ENCODE measurements around the gene PRICKLE2.

The PRICKLE2 gene

DNA sequence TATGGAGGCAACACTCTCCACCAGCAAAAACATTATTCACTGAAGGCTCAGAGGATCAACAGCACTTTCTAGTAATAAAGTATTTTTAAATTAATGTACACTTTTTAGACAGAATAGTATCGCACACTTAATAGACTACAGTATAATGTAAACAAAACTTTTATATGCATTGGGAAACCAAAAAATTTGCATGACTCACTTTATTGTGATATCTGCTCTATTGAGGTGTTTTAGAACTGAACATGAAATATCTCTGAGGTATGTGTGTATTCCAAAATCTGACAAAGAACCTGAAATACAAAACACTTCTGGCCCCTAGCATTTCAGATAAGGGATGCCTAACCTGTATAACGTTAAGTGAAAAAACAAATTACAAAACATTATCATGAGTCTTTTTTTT is 99.7 kb downstream of the PRICKLE2 start:
- DNase-seq: no peak

DNA sequence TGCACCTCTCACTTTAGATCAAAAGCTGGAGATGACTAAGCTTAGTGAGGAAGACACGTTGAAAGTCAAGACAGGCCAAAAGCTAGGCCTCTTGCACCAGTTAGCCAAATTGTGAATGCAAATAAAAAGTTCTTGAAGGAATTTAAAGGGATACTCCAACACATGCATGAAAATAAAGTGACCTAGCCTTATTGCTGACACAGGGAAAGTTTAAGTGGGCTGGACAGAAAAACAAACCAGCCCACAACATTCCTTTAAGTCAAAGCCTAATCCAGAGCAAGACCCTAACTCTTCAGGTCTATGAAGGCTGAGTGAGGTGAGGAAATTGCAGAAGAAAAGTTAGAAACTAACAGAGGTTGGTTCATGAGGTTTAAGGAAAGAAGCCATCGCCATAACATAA is 101.3 kb downstream of the PRICKLE2 start:
- no peak for DNase-seq

DNA sequence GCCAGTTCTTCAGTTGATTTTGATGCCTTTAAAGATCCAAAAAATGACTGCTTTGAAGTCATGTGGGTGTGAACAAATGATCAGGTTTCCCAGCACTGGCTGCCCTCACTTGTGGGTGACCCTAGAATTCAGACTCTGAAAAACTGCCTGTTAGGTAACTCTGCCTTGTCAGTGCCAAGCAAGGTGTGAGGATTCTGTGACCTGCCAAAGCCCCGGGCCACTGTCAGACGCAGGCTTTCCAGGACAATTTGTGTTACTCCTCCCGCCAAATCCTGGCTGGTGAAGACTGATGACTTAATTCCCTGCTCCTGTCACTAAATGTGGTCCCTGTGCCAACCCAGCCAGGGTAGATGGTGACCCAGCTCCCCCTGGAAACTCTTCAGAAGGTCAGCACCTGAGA is 102.8 kb downstream of the PRICKLE2 start:
- no peak for DNase-seq

DNA sequence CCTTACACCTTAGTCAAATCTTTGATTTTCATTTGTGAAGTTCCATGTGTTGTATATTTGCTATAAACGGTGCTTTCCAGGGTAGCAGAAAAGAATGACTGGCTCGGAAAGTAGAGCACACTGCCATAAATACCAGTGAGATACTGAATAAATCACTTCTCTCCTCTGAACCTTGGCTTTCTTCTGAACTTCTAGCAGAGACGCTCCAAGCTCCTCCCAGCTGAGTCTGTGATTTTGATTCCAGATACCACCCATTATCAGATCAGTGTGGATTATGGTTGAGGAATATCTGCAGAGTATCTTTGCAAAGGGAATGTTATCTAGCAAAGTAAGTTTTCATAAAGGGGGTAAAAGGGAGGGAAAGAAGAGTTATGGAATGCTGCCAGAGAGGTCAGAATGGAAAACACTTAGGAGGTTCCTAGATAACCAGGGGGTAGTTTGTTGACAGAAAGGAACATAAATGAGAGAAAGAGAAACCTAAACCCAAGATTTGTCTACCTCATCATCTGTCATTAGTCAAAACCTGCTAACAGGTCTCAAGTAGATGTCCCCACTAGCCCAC is 103.4 kb downstream of the PRICKLE2 start:
- no peak for DNase-seq

DNA sequence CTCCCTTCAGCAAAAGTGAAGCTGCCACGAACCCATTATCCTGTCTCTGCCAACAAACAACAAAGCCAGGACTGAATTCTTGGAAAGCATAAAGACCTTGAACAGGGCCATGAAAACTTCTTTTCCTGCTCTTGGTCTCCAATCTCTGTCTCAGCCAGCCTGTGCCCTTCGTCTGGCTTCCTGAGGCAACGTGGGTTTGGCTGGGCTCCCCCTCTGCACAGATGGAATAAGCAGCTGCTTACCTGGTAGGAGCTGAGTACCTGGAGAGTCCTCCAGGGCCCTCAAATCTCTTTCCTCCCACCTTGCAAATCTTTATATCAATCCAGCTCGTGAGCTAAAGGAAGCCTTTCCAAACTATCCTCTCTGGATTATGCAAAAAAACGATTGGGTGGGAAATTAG is 104.4 kb downstream of the PRICKLE2 start:
- DNase-seq: no peak

DNA sequence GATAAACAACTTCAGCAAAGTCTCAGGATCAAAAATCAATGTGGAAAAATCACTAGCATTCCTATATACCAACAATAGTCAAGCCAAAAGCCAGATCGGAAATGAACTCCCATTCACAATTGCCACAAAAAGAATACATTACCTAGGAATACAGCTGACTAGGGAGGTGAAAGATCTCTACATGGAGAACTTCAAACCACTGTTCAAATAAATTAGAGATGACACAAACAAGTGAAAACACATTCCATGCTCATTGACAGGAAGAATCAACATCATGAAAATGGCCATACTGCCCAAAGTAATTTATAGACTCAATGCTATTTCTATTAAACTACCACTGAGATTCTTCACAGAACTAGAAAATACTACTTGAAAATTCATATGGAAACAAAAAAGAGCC is 107.8 kb downstream of the PRICKLE2 start:
- DNase-seq: no peak

DNA sequence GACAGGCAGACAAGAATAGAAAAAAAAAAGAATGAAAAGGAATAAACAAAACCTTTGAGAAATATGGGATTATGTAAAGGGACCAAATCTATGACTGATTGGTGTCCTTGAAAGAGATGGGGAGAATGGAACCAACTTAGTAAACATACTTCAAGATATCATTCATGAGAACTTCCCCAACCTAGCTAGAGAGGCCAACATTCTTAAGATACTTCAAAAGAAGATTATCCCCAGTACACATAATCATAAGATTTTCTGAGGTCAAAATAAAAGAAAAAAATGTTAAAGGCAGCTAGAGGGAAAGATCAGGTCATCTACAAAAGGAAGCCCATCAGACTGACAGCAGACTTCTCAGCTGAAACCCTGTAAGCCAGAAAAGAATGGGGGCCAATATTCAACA is 110.6 kb downstream of the PRICKLE2 start:
- DNase-seq: no peak

DNA sequence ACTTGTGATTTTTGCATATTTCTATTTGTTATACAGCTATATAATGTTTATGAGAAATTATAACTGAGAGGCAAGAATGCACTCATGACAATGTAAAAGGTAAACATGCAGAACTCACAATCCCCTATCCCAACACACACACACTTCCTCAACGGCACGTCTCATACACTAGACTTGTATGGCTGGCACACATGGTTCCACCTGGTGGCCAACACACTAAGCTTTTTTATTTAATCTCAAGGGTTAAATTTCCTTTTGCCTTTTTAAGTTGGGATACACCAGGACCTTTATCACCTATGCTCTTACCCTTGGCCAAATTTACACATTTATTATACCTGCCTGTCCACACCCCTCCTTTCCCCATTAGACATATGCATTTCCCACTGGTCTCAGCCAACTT is 113.4 kb downstream of the PRICKLE2 start:
- no peak for DNase-seq

DNA sequence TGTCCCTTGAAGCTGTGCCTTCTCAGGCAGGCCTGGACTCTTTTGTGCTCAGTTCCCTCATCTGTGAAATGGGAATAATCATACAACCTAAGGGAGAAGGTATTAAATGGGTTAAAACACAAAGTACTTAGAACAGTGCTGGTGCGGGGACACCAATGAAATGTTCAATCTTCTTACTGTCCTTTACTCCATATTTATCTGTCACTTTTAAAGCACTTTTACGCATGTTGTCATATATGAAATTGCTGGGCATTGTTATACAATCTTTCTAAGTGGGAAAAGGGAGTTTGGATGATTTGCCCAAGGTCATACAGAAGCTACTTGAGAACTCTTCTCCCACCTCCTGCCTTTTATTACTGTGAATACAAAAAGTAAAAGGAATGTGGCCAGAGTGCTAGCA is 114.2 kb downstream of the PRICKLE2 start:
- DNase-seq: no peak

DNA sequence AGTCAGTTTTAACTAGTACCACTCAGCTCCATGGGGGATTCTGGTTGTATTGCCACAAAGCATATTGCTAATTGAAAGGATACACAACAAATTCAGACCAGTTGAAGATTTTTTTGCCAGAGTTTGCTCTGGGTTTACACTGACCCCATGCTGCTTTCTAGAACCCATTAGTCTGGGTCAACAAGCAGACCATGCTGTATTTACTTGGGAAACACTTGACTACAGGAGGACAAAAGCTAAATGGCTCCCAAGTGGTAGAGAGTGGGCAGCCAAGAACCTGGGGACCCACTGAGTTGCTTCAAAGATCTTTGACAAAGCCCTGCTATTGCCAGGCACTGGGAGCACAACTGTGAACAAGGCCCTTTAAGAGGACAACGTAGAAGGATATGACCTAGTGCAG is 115.2 kb downstream of the PRICKLE2 start:
- no peak for DNase-seq

DNA sequence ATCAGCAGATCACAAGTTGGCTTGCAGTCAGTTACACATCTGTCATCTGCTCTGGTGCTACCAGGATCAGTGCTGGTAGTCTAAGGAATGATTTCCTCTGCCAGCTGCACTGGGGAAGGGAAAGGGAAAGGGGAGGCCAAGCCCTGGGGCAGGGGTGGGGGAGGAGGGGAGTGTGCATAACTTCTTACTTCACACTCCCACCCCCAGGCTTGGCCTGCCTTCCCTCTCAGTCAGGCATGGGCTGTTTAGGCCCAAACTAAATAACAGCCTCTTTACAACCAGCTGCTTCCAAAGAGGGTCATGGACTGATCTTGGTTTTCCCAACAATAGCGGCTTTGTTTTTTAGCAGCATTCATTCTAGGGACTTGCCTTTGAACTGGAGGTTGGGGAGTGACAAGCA is 115.8 kb downstream of the PRICKLE2 start:
- DNase-seq: no peak

DNA sequence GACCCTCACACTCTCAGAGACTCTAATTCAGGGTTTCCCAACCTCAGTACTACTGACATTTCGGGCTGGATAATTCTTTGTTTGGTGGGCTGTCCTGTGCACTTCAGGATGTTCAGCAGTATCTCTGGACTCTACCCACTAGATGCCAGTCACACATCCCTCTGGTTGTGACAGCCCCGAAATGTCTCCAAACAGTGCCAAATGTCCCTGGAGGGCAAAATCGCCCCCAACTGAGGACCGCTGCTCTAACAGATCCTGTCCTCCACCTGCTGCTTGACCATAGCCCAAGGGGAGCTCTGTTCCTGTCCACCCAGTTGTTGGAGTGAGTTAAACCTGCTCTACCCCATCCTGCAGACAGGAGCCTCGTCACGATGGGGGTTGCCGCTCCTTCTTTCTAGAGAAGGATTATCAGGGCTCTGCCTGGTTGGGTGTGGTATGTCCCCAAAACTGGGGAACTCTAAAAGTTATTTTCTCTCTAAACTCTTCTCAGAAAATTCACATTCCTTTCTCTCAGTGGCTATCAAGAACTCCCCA is 116.4 kb downstream of the PRICKLE2 start:
- DNase-seq: no peak

DNA sequence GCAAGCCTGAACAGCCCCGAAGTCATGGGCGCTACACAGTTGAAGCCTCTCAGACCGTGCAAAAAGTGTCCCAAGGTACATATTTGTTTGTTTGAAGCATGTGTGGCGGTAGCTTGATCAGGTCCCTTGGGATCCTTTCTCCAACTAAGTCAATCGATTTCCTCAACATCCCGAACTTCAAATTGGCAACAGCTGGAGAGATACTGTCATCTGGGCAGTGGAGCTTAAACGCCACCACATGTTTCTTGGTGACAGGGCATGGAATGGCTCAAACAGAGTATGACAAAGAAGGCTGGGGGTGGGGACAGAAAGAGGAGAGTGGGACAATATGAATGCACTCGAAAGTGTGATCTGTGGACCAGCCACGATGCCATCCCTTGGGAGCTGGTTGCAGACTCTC is 117.0 kb downstream of the PRICKLE2 start:
- DNase-seq: no peak

DNA sequence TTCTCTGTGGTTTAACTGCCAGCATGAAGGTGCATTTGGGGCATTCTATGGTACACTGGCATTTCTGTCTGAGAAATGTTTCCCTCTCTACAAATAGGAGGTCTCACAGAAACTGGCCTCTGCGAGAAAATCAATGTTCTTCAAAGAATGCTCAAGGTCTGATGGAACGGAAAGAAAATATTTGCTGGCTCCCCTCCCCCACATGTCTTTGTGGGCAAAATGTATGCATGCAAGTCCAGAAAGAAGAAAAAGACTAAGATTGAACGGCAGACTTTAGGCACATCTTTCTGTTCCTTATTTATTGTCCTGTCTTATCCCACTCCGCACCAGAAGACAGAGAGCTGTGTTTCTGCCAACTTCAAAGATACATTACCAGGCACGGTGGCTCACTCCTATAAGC is 118.1 kb downstream of the PRICKLE2 start:
- DNase-seq: no peak

DNA sequence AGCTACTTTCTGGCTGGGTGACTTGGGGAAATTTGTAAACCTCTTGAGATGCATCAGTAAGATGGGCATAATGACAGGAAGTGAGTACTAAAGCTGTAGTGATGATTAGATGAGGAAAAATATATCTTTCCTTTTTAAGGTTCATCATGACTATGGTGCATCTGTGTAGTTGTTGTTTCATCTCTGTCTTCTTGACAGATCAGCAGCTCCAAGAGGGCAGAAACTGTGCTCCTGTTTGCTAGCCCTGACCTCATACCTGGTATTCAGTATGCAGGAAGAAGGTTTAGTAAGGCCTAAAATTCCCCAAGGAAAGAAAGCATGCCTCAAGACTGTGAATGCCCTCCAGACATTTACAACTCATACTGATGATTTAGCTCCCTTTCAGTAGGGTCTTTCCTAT is 119.5 kb downstream of the PRICKLE2 start:
- DNase-seq: no peak

DNA sequence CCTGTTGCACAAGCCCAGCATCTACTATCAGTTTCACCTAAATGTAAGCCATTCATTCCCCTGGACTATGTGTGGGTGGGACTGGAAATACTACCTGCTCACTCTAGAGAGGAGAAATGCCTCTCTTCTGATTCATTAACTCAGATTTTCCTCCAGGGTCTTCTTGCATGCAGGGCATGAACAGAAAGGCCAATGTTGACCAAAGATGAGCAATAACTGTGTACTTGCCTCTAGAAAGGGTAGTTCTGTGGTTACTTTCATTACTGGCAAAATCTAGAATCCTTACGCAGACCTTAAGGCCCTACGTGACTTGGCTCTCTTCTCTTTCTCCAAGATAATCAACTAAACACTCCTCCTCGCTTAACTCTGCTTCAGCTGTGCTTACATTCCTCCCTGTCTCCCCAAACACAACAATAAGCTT is 120.6 kb downstream of the PRICKLE2 start:
- peak; percentile 34 for DNase-seq

DNA sequence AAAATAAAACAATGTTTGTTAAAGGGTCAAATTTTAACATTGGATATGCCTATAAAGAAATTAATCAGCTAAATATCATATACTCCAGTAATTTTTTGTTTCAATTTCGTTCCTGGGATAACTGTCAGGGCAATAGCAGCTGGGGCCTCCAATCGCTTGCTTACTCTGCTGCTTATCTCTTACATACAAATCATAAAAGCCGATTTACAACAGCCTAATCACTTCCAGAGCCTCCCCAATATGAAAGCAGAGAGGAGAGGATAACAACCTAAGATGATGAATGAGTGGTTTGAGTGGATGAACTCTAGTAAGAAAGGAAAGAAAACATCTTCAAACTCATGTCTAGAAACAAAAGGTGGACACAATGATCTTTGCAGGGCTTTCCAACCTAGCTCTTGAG is 121.3 kb downstream of the PRICKLE2 start:
- no peak for DNase-seq

DNA sequence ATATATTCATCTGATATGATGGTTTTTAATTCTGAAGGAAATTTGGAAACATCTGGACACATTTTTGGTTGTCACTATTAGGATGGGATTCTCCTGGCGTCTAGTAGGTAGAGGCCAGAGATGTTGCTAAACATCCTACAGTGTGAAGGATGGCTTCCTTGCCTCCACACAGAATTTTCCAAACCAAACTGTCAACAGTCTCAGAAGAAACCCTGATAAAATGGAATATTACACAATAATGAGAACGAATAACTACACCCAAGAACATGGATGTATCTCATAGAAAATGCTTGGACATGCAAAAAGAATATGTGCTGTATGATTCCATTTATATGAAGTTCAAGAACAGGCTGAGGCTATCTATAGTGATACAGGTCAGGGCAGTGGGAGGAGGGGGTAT is 122.1 kb downstream of the PRICKLE2 start:
- DNase-seq: no peak

DNA sequence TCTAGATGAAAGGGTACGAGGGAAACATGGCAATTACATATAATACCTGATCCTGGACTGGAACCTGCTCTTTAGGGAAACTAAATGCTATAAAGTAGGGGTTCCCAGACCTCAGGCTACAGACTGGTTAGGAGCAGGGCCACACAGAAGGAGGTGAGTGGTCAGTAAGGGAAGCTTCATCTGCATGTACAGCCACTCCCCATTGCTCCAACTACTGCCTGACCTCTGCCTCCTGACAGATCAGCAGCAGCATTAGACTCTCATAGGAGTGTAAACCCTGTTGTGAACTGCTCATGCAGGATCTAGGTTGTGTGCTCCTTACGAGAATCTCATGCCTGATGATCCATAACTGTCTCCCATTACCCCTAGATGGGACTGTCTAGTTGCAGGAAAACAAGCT is 123.1 kb downstream of the PRICKLE2 start:
- no peak for DNase-seq

DNA sequence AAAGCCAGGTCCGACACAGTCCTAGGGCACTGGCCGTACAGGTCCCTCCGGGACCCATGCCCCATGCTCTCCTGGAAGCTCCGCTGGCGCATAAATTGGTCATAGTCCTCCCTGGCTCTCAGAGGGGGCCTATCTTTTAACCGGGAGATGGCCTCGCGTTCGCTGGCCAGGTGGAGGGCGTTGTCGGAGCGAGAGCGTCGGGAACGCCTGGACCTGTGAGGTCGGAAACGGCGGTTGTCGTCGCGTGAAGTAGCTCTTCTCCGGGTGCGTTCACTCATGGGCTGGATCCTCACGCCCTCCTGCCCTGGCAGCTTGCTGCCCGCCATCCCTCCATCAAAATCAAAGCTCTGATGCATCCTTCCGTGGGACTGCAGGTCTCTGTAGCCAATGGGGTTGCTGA is 126.0 kb downstream of the PRICKLE2 start:
- DNase-seq: no peak

DNA sequence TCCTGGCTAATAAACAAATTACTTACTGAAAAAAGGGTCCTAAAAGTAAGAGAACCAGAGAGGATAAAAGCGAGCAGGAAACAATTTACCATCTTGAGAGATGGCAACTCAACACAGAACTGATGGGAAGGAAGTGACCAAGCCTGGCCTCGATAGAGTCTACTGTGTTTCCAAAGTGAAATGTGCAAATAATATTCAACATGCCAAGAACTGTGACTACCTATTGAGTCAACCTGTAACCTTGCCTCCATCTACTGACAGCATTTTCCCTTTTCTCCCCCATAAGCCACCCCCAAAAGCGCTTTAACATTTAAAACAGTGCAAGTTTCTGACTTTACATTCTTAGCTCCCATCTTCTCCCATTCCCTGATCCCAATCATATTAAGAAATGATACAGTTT is 126.6 kb downstream of the PRICKLE2 start:
- DNase-seq: no peak

DNA sequence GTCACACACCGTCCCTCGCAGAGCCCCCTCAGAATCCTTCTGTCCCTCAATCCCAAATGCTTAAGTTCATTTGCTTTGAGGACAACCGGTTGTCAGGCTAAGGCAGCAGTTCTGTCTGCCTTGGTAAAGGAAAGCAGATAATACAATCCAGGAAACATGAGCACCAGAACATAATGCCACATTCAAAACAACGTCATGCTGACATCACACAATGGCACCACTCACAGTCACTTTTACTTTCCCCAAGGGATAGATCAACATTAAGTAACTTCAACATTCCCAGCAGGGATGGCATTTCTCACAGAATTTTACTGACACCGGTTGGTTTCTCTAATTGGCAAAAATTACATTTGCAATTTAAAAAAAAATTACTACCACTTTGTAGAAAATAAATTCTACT is 127.3 kb downstream of the PRICKLE2 start:
- no peak for DNase-seq

DNA sequence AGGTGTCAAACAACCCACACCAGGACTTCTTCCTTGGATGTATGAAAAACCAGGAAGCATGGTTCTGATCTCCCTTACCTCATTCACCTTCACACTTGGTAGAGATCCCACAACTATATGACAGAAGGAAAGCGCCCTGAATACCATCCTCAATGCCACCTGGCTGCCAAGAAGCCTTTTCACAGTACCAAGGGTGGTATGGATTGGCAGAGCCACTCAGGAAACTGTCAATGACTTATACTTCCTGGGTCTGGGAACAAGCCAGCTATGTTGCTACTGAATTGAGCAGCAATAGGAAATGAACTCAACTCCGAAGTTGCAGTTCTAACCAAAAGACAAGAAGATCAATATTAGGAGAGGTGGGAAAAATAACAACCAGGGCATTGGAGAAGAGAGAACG is 129.5 kb downstream of the PRICKLE2 start:
- DNase-seq: no peak

DNA sequence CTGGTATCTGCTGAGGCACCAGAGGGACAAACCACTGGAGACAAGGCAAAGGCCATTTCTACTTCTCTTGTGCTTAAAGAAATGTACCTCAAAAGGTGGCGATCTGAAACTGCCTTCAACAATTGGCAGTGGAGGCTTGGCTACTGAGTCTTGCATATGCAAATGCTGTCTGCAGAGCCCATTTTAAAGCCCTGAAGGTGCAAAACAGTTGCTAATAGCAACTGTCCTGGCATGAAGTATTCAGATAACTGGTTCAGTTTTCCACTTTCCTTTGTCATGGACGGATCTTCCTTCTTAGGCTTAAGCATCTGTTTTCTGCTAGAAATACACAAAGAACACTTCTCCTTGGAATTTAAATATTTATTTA is 130.6 kb downstream of the PRICKLE2 start:
- DNase-seq: no peak

DNA sequence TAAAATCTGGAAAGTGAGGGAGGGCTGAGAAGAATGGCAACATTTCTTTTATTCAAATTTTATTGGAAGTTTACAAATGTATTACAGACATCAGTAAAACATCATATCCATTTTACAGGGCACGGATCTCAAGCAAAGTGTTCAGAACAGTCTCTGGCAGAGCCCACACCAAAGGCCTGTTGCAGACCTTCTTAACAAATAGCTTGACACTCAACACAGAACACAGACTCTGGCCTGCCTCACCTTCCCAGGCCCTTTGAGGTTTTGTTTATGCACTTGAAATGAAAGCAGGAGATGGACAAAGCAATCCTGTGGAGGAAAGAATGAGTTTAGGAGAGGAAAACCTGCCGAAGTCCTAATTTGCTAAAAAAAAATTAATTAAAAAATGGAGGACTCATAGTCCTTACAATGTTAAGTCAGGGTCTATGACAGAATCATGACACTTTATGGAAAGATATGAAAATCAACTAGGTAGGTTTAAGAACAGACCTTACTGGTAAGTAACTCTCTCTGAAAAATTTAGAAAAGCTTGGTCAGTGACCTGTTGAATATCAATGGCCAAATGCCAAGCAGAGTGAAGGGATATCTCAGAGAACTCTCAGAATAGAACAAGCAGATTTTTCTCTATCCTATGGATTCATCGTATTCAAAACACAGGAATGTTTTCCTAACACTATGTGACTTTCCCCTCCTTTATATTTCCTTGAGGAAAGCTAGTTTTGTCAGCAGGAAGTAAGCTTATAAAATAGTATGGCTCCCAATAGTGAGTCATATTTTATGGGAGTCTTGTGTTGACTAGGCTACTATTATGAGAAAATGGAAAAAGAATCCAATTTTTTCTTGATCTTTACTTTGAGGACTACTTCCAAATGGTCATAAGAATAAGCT is 131.2 kb downstream of the PRICKLE2 start:
- DNase-seq: peak; percentile 33
